ENCODE measurements around the gene RNF180.

DNA sequence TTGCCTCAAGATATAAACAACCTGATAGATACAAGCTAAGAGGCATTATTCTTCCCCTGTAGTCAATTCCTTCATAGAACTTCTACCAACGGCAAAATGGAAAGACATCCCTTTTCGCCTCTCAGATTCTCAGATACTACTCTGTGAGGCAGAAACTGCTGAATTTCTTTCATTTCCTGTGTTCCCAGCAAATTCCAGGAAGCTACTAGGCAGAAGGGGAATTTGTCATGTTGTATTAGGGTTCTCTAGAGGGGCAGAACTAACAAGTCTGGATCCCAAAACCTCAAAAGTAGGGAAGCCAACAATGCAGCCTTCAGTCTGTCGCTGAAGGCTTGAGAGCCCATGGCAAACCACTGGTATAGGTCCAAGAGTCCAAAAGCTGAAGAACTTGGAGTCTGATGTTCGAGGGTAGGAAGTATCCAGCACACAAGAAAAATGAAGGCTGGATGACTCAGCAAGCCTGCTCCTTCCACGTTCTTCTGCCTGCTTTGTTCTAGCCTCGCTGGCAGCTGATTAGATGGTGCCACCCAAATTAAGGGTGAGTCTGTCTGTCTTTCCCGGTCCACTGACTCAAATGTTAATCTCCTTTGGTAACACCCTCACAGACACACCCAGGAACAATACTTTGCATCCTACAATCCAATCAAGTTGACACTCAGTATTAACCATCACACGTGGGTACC lies 15.2 kb downstream of the RNF180 start:
- TF ChIP-seq CTCF (IDR thresholded peaks at IDR 0.05) (no peak), EP300 (IDR thresholded peaks at IDR 0.05) (no peak)
